Measurements from ENCODE around the gene BPI.

DNA sequence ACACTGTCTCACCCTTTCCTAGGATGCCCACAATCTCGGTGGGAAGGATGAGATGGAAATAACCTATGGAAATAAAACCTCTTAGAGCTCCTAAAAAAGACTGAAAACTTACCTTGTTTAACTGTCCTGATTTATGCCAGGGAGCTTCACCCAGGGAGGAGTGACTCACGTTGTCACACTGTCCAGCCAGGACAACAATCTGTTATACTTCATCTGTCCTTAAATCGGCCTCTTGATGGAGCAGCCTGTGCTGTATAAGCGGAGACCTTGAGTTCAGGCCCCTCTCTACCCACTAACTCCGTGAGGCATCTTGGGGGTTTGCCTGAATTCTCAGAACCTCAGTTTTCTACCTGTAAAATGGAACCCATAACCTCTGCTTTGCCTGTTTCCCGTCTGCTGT, 34.2 kb upstream of the BPI start:
- TF ChIP-seq, protein P1, sequence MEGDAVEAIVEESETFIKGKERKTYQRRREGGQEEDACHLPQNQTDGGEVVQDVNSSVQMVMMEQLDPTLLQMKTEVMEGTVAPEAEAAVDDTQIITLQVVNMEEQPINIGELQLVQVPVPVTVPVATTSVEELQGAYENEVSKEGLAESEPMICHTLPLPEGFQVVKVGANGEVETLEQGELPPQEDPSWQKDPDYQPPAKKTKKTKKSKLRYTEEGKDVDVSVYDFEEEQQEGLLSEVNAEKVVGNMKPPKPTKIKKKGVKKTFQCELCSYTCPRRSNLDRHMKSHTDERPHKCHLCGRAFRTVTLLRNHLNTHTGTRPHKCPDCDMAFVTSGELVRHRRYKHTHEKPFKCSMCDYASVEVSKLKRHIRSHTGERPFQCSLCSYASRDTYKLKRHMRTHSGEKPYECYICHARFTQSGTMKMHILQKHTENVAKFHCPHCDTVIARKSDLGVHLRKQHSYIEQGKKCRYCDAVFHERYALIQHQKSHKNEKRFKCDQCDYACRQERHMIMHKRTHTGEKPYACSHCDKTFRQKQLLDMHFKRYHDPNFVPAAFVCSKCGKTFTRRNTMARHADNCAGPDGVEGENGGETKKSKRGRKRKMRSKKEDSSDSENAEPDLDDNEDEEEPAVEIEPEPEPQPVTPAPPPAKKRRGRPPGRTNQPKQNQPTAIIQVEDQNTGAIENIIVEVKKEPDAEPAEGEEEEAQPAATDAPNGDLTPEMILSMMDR (IDR thresholded peaks at IDR 0.05; ENCODE audit: low read length), result no peak
- no peak for TF ChIP-seq EZH2 (IDR thresholded peaks at IDR 0.05; ENCODE audit: borderline replicate concordance, low read length)
